Activated CD4-positive, alpha-beta T cell treated with anti-CD3 and anti-CD28 coated beads for 36 hours (primary cell): ENCODE results near the gene HSDL1. TPM values are rescaled to one million over a fixed set of nuclear protein-coding genes. Genes with fewer than 3 reads are reported as not detected.
A peak's percentile ranks its signal among the peaks of the same experiment; 100 is the strongest.

Experiments
- ATAC-seq: fragments of 200-7000 bp; cut with Tn5 transposase; one replicate; pipeline ENCODE4 v1.10.0; 2021; ENCODE audit warnings: mild to moderate bottlenecking, moderate library complexity
- CTCF ChIA-PET: fragments of 350-600 bp; sonication (Branson Sonifier 250); formaldehyde crosslinking; loops from one replicate; lab custom pipeline; 2021; ENCODE audit warnings: antibody characterized with exemption; lab: Charles Lee
- POLR2A ChIA-PET: fragments of 350-600 bp; sonication (Branson Sonifier 250); formaldehyde crosslinking; loops from one replicate; lab custom pipeline; 2021; ENCODE audit warnings: antibody characterized with exemption, inconsistent platforms; lab: Charles Lee
- DNase-seq: peaks from one replicate; pipeline ENCODE4 v3.0.0-alpha.2; 2020
- H3K27ac Mint-ChIP-seq: one replicate; pipeline ENCODE4 v1.8.0; 2021; ENCODE audit warnings: mixed read lengths
- H3K27me3 Mint-ChIP-seq: one replicate; pipeline ENCODE4 v1.8.0; 2021; ENCODE audit warnings: mixed read lengths
- H3K36me3 Mint-ChIP-seq: one replicate; pipeline ENCODE4 v1.8.0; 2021; ENCODE audit warnings: low read depth, mixed read lengths
- H3K4me1 Mint-ChIP-seq: one replicate; pipeline ENCODE4 v1.8.0; 2021; ENCODE audit warnings: mixed read lengths
- H3K4me3 Mint-ChIP-seq: one replicate; pipeline ENCODE4 v1.8.0; 2021; ENCODE audit warnings: mild to moderate bottlenecking, moderate library complexity, mixed read lengths
- H3K9me3 Mint-ChIP-seq: one replicate; pipeline ENCODE4 v1.8.0; 2021; ENCODE audit warnings: low read depth, mixed read lengths
- intact Hi-C, 2 experiments: fragments of 100-400 bp; cut with DNase I in 1 of 2; cut with micrococcal nuclease in 1 of 2; formaldehyde crosslinking; loops; one replicate each; pipeline versions ENCODE4 v1.14.2 to v1.15.1; 2022 to 2024; cut with DNase I, micrococcal nuclease
- total RNA-seq, 2 experiments: library from RNA; stranded (reverse); gene quantifications; one replicate each; pipeline ENCODE4 v1.2.3, GENCODE V29; 2021

The HSDL1 gene
- total RNA-seq, 2 experiments from 2014 or later = 7.4 to 11.4 TPM

DNA sequence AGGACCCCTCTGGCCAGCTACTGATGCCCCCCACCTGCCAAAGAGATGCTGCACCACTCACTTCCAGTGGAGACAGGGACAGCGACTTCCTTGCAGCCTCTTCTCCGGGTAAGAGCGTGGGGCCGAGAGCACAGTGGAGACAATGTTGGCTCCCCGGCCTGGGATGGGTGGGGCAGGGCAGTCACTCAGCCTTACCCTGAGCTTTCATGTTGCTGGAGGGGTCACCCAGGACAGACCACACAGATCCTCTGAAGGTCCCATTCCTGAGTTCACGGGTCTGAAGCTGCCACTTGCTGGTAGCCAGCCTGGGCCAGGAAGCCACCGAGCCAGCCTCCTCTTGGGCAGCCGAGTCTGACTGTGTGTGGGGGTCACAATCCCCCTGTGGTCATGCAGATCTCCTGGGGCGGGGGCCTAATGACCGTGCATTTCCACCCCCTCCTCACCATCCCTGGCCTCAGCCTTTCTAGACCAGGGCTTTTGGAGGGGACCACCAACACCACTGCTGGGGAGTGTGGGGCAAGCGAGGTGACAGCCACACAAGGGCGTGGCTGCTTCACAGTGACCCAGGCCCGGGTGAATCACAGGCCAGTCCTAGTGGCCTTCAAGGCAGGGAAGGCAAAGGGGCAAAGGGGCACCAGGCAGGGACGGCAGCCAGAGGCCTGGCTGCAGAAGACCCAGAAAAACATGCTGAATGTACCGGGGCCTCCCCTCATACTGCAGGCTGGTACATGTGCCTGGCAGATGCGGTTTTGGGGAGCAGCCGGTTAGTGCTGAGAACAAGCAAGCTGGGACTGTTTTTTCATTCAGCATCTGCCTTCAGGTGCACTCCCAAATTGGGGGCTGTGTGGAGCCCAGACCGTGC is 31.4 kb upstream of the HSDL1 start:
- DNase-seq (no peak), ATAC-seq (no peak)
- ChIA-PET CTCF (interaction anchor here (0.6 to 7.7 kb wide), 14 partner anchors 9 to 529 kb away, joined by 3 to 100 read pairs (median 4); partner anchors contain the start of genes MBTPS1 and TAF1C), POLR2A (no interaction called here)
- peaks cover 8% of the 10 kb centered on the region for H3K36me3 Mint-ChIP-seq
- no peaks in the 10 kb centered on the region for H3K9me3 Mint-ChIP-seq
- H3K4me3 Mint-ChIP-seq = no peak overlapping the region
- peaks cover 2% of the 10 kb centered on the region for H3K27me3 Mint-ChIP-seq
- no peak overlapping the region for H3K27ac Mint-ChIP-seq
- intact Hi-C loops = loop anchor here in 1 of 2 experiments (5.0 kb wide), 1 partner anchor 34 kb away; no protein-coding TSS in a partner anchor
- H3K4me1 Mint-ChIP-seq = peaks cover 19% of the 10 kb centered on the region

DNA sequence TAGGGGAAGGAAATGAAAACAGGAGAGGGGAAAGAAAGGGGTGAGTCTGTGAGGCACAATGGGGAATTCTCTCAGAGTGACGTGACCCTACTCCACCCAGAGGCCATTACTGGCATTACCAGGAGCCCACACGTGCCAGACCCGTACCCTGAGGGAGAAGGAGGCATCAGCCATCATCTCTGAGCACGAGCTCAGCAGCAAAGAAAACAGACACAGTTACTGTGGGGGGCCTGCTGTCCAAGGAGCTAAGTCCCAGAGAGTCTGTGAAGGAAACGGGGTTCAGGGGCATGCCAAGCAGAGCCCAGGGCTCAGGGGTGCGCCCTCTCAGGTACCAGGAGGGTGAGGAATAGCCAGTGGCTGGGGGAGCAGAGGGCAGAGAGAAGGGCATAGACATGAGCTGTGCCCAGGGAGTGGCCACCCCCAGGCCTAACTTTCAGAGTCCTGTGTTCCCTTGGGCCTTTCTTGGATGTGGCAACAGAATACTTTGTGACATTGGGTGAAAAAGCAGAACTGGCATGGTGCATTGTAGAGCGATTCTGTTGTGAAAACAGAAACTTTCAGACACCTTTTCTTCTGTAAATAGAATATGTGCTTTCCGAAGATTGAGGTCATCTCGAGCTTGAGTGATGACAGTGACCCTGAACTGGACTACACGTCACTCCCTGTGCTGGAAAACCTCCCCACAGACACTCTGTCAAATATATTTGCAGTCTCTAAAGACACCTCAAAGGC is 30.5 kb upstream of the HSDL1 start:
- DNase-seq (peak; percentile 81), ATAC-seq (peak; percentile 93)
- intact Hi-C loops = loop anchor here (1.0 to 5.0 kb wide), 5 partner anchors 33 to 219 kb away; partner anchors contain the start of gene MBTPS1 (in 1 of the 2)
- ChIA-PET CTCF (interaction anchor here (0.6 to 7.7 kb wide), 16 partner anchors 9 to 530 kb away, joined by 3 to 100 read pairs (median 4); partner anchors contain the start of genes MBTPS1 and TAF1C), POLR2A (interaction anchor here (1.0 kb wide), 1 partner anchor 12 kb away, joined by 3 read pairs; the partner anchor contains the start of gene TAF1C)
- Mint-ChIP-seq H3K9me3 (no peaks in the 10 kb centered on the region), H3K4me1 (peaks cover 19% of the 10 kb centered on the region), H3K36me3 (peaks cover 8% of the 10 kb centered on the region), H3K4me3 (no peak overlapping the region), H3K27me3 (peaks cover 2% of the 10 kb centered on the region), H3K27ac (no peak overlapping the region)

GRCh38 chr16:84174396-84174795 is 29.4 kb upstream of the HSDL1 start:
- DNase-seq (no peak), ATAC-seq (no peak)
- Mint-ChIP-seq H3K27me3 (peaks cover 7% of the 10 kb centered on the region), H3K9me3 (no peaks in the 10 kb centered on the region), H3K36me3 (peaks cover 8% of the 10 kb centered on the region), H3K4me1 (peaks cover 19% of the 10 kb centered on the region), H3K27ac (no peak overlapping the region), H3K4me3 (no peak overlapping the region)
- intact Hi-C loops = loop anchor here in 1 of 2 experiments (2.0 kb wide), 1 partner anchor 58 kb away; the partner anchor contains the start of gene MBTPS1
- CTCF ChIA-PET = interaction anchor here (1.1 to 7.7 kb wide), 7 partner anchors 8 to 88 kb away, joined by 3 to 100 read pairs (median 10); partner anchors contain the start of genes MBTPS1 and TAF1C
- POLR2A ChIA-PET = no interaction called here

DNA sequence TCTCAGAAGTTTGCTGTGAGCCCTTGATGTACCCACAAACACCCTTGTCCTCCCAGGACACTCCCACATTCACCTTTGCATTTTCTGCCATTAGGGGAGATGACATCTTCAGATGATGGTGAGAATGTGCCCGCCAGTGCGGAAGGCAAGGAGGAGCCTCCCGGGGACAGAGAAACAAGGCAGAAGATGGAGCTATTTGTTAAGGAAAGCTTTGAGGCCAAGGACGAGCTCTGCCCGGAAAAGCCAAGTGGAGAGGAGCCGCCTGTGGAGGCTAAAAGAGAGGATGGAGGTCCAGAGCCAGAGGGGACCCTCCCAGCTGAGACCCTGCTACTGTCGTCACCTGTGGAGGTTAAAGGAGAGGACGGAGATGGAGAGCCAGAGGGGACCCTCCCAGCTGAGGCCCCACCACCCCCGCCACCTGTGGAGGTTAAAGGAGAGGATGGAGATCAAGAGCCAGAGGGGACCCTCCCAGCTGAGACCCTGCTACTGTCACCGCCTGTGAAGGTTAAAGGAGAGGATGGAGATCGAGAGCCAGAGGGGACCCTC is 24.9 kb upstream of the HSDL1 start:
- Mint-ChIP-seq H3K4me3 (no peak overlapping the region), H3K36me3 (no peaks in the 10 kb centered on the region), H3K27me3 (peaks cover 15% of the 10 kb centered on the region), H3K27ac (no peak overlapping the region), H3K9me3 (no peaks in the 10 kb centered on the region), H3K4me1 (no peaks in the 10 kb centered on the region)
- ATAC-seq (no peak), DNase-seq (no peak)
- CTCF ChIA-PET = interaction anchor here (0.6 to 1.6 kb wide), 9 partner anchors 14 to 343 kb away, joined by 3 to 7 read pairs (median 3); partner anchors contain the start of gene MBTPS1
- POLR2A ChIA-PET = interaction anchor here (0.6 kb wide), 1 partner anchor 327 kb away, joined by 4 read pairs; no protein-coding TSS in a partner anchor
- intact Hi-C loops = no loop called here

DNA sequence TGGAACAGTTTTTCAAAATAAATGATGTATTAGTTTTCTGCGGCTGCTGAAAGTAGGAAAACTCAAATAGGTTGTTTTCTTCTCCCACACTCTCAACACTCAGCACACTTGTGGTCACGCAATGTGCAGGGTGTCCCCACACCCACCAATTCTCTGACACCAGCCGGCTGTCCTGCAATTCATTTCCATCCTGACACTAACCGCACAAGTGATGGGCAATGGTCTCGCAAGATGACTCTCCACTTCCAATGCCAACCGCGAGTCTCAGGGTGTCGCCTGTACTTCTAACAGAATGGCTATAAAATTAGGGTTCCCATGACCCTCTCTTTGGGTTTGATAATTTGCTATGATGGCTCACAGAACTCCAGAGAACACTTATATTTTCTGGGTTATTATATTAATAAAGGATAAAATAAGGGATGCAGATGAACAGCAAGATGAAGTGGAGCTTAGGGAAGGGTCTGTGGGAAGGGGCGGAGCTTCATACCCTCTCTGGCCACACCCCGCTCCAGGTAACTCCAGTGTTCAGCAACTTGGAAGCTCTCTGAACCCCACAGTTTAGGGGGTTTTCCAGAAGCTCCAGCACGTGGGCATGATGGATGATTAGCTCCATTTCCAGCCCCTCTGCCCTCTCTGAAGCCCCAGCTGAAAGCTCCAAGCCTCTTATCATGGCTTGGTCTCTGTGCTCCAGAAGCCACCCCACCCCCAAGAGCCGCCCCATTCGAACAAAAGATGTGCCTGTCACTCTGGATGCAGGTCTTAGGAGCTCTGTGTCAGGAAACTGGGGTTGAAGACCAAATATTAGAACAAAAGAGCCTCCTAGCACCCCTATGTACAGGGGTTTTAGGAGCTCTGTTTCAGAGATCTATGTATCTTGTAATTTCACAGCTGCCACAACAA is 22.1 kb upstream of the HSDL1 start:
- ChIA-PET CTCF (interaction anchor here (0.6 to 2.1 kb wide), 8 partner anchors 9 to 327 kb away, joined by 3 to 8 read pairs (median 4); no protein-coding TSS in a partner anchor), POLR2A (no interaction called here)
- ATAC-seq (peak; percentile 70), DNase-seq (peak; percentile 59)
- no peaks in the 10 kb centered on the region for H3K9me3 Mint-ChIP-seq
- H3K4me1 Mint-ChIP-seq = no peaks in the 10 kb centered on the region
- no peak overlapping the region for H3K27ac Mint-ChIP-seq
- H3K36me3 Mint-ChIP-seq = no peaks in the 10 kb centered on the region
- no peak overlapping the region for H3K4me3 Mint-ChIP-seq
- peaks cover 20% of the 10 kb centered on the region for H3K27me3 Mint-ChIP-seq
- intact Hi-C loops = no loop called here

DNA sequence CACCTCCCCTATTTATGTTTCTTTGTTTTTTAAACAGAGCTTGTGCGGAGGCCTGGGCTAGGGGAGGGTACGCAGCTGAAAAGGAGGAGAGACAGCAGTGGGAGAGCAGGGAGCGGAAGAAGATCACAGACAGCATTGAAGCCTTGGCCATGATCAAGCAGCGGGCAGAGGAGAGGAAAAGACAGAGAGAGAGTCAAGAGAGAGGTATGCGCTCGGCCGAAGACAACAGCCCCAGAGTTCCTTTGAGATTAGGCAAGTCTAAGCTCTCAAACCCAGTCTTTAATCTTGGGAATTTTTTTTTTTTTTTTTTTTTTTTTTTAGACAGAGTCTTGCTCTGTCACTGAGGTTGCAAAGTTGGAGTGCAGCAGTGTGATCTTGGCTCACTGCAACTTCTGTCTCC is 20.8 kb upstream of the HSDL1 start:
- ATAC-seq (no peak), DNase-seq (no peak)
- CTCF ChIA-PET = interaction anchor here (0.6 to 2.1 kb wide), 3 partner anchors 9 to 77 kb away, joined by 3 to 8 read pairs (median 3); no protein-coding TSS in a partner anchor
- Mint-ChIP-seq H3K4me3 (no peak overlapping the region), H3K36me3 (no peaks in the 10 kb centered on the region), H3K4me1 (no peaks in the 10 kb centered on the region), H3K27me3 (peaks cover 22% of the 10 kb centered on the region), H3K9me3 (no peaks in the 10 kb centered on the region), H3K27ac (no peak overlapping the region)
- intact Hi-C loops = no loop called here
- POLR2A ChIA-PET = no interaction called here

DNA sequence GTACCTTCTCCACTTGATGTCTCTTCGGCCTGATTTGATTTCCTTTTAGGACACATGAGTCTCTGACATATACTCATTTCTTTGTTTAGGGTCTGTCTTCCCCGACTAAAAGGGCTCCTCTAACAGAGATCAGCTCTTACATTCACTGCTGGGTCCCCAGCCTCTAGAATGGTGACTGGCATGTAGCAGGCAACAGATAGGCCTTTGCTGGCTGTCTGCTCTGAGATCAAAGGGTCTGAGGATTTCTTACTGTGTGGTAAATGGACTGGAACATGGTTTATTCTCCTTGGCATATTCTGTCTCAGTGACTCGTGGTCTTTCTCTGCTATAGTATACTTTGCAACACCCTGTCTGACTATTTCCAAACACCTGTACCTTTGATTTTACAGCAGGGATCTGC is 16.8 kb upstream of the HSDL1 start:
- H3K27ac Mint-ChIP-seq = no peak overlapping the region
- ChIA-PET POLR2A (no interaction called here), CTCF (interaction anchor here (0.8 to 1.4 kb wide), 2 partner anchors 14 to 99 kb away, joined by 3 to 4 read pairs; no protein-coding TSS in a partner anchor)
- no peak for ATAC-seq
- H3K9me3 Mint-ChIP-seq = no peaks in the 10 kb centered on the region
- H3K36me3 Mint-ChIP-seq = no peaks in the 10 kb centered on the region
- no peak overlapping the region for H3K4me3 Mint-ChIP-seq
- no peaks in the 10 kb centered on the region for H3K4me1 Mint-ChIP-seq
- DNase-seq = no peak
- H3K27me3 Mint-ChIP-seq = peaks cover 23% of the 10 kb centered on the region
- intact Hi-C loops = no loop called here

GRCh38 chr16:84161037-84161436 is 16.1 kb upstream of the HSDL1 start:
- intact Hi-C loops = no loop called here
- ChIA-PET CTCF (interaction anchor here (0.8 to 1.4 kb wide), 2 partner anchors 15 to 98 kb away, joined by 3 to 4 read pairs; no protein-coding TSS in a partner anchor), POLR2A (no interaction called here)
- peaks cover 25% of the 10 kb centered on the region for H3K27me3 Mint-ChIP-seq
- H3K4me1 Mint-ChIP-seq = peaks cover 2% of the 10 kb centered on the region
- no peaks in the 10 kb centered on the region for H3K36me3 Mint-ChIP-seq
- no peak for ATAC-seq
- no peaks in the 10 kb centered on the region for H3K9me3 Mint-ChIP-seq
- H3K4me3 Mint-ChIP-seq = no peak overlapping the region
- DNase-seq = no peak
- H3K27ac Mint-ChIP-seq = no peak overlapping the region

- Mint-ChIP-seq H3K27ac (no peak overlapping the region), H3K9me3 (no peaks in the 10 kb centered on the region), H3K4me3 (no peak overlapping the region), H3K27me3 (peaks cover 24% of the 10 kb centered on the region), H3K36me3 (no peaks in the 10 kb centered on the region), H3K4me1 (peaks cover 2% of the 10 kb centered on the region)
- ChIA-PET CTCF (interaction anchor here (0.6 kb wide), 1 partner anchor 579 kb away, joined by 3 read pairs; no protein-coding TSS in a partner anchor), POLR2A (no interaction called here)
- intact Hi-C loops = no loop called here
- no peak for DNase-seq
- no peak for ATAC-seq
These were observed 14.8 kb upstream of the HSDL1 start for GRCh38 chr16:84159800-84160199.

GRCh38 chr16:84159007-84159406 is 14.0 kb upstream of the HSDL1 start:
- no peaks in the 10 kb centered on the region for H3K9me3 Mint-ChIP-seq
- POLR2A ChIA-PET = no interaction called here
- H3K4me1 Mint-ChIP-seq = peaks cover 2% of the 10 kb centered on the region
- H3K27ac Mint-ChIP-seq = no peak overlapping the region
- no peak overlapping the region for H3K4me3 Mint-ChIP-seq
- DNase-seq = no peak
- ATAC-seq = no peak
- no peaks in the 10 kb centered on the region for H3K36me3 Mint-ChIP-seq
- H3K27me3 Mint-ChIP-seq = peaks cover 21% of the 10 kb centered on the region
- intact Hi-C loops = no loop called here
- CTCF ChIA-PET = no interaction called here
